Measurements from ENCODE around the gene PLA1A. TPM values are rescaled to one million over a fixed set of nuclear protein-coding genes. Genes with fewer than 3 reads are reported as not detected.
A peak's percentile ranks its signal among the peaks of the same experiment; 100 is the strongest.

Gene PLA1A
- total and polyA plus RNA-seq, 10 of the 15 experiments (the other 5 are each of a cell fraction or from before 2014, with no cell fraction given), result 2.9 to 106 (median 4.8) TPM

- TF ChIP-seq BCL3 (IDR thresholded peaks at IDR 0.05; ENCODE audit: borderline replicate concordance, insufficient read depth, low read depth, low read length, poor library complexity, severe bottlenecking), result no peak
- no peak for TF ChIP-seq MTA2 (IDR thresholded peaks at IDR 0.05; ENCODE audit: low read depth)
- TF ChIP-seq ZSCAN29 (IDR thresholded peaks at IDR 0.05), result no peak
- TF ChIP-seq NR2F1 (conservative IDR thresholded peaks at IDR 0.05), result no peak
- no peak for TF ChIP-seq ZNF24 (IDR thresholded peaks at IDR 0.05)
- no peak for TF ChIP-seq ESRRA (IDR thresholded peaks at IDR 0.05; ENCODE audit: low read length)
- TF ChIP-seq HCFC1 (IDR thresholded peaks at IDR 0.05; ENCODE audit: low read length), result no peak
- TF ChIP-seq SPI1 (IDR thresholded peaks at IDR 0.05; ENCODE audit: borderline replicate concordance, insufficient read depth, low read depth, low read length), result peak; percentile 59; the same call in 1 of the 2 replicates
- peak; percentile 39 for TF ChIP-seq SMAD1 (IDR thresholded peaks at IDR 0.05; ENCODE audit: low read depth, partially characterized antibody)
- TF ChIP-seq EED (IDR thresholded peaks at IDR 0.05; ENCODE audit: low read depth), result peak; percentile 71
- peak; percentile 46; the same call in 1 of the 2 replicates for TF ChIP-seq IKZF1 (conservative IDR thresholded peaks at IDR 0.05)
- TF ChIP-seq CHD2 (IDR thresholded peaks at IDR 0.05; ENCODE audit: borderline replicate concordance, low read depth, low read length), result no peak
- TF ChIP-seq WRNIP1 (IDR thresholded peaks at IDR 0.05; ENCODE audit: borderline replicate concordance, low read depth, low read length), result no peak
- no peak for TF ChIP-seq IRF4 (IDR thresholded peaks at IDR 0.05; ENCODE audit: low read depth, low read length)
- peak; percentile 56; the same call in 1 of the 2 replicates for TF ChIP-seq MLLT1 (IDR thresholded peaks at IDR 0.05)
- peak; percentile 72; the same call in 1 of the 2 replicates for TF ChIP-seq HDGF (IDR thresholded peaks at IDR 0.05)
- TF ChIP-seq, protein P1, sequence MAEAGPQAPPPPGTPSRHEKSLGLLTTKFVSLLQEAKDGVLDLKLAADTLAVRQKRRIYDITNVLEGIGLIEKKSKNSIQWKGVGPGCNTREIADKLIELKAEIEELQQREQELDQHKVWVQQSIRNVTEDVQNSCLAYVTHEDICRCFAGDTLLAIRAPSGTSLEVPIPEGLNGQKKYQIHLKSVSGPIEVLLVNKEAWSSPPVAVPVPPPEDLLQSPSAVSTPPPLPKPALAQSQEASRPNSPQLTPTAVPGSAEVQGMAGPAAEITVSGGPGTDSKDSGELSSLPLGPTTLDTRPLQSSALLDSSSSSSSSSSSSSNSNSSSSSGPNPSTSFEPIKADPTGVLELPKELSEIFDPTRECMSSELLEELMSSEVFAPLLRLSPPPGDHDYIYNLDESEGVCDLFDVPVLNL (IDR thresholded peaks at IDR 0.05; ENCODE audit: low read depth, low read length), result no peak
- no peak for TF ChIP-seq NFIC (IDR thresholded peaks at IDR 0.05; ENCODE audit: low read depth, low read length)
- TF ChIP-seq EP300 (IDR thresholded peaks at IDR 0.05; ENCODE audit: borderline replicate concordance in 1 of 2, control insufficient read depth in 1 of 2, low read depth in 2 of 2, low read length in 2 of 2), result no peak
- no peak for TF ChIP-seq ZNF207 (IDR thresholded peaks at IDR 0.05; ENCODE audit: borderline replicate concordance)
- TF ChIP-seq SMAD5 (IDR thresholded peaks at IDR 0.05; ENCODE audit: low read depth), result no peak
- no peak for TF ChIP-seq MAX (IDR thresholded peaks at IDR 0.05; ENCODE audit: low read depth, low read length)
- TF ChIP-seq TAF1 (IDR thresholded peaks at IDR 0.05; ENCODE audit: borderline replicate concordance, low read depth, low read length), result no peak
These were observed 5.0 kb downstream of the PLA1A start (continued) for GRCh38 chr3:119602676-119603075.

All from GM12878 (cell line).